ELF-1 (cell line): ENCODE data around the gene ELL3.
"Not testable (repeated sequence)": the region's sequence is repeated elsewhere in the genome, so short reads cannot be mapped to it uniquely, and the experiment has no call there.

Experiments used
- DNase-seq: peaks from one replicate; pipeline ENCODE4 v3.0.0-alpha.2; 2016; ENCODE audit warnings: low read depth, low spot score

The ELL3 gene

GRCh38 chr15:43791993-43792760 is 15.4 kb upstream of the ELL3 start, which contains the start of gene SERF2:
Gene SERF2 (plus strand): TSS chr15:43792320. CDS start chr15:43792377, 57 bp downstream.
- peak; percentile 100 for DNase-seq

DNA sequence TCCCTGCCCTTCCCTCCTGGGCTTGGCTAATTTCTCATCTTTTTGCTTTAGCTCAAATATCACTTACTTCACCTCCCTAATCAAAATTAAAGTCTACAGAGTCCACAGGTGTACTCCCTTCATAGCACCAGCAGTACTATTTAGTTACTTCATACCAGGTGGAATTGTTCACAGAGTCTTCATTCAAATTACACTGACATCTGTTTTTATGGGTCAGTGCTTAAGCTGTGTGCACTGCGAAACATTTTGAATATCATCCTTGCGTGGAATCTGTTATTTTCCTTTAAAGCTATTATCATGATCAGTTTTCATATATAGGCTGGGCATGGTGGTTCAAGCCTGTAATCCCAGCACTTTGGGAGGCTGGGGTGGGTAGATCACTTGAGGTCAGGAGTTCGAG is 12.6 kb upstream of the ELL3 start:
- no peak for DNase-seq

GRCh38 chr15:43779016-43779415 is 2.2 kb upstream of the ELL3 start:
- DNase-seq = no peak

DNA sequence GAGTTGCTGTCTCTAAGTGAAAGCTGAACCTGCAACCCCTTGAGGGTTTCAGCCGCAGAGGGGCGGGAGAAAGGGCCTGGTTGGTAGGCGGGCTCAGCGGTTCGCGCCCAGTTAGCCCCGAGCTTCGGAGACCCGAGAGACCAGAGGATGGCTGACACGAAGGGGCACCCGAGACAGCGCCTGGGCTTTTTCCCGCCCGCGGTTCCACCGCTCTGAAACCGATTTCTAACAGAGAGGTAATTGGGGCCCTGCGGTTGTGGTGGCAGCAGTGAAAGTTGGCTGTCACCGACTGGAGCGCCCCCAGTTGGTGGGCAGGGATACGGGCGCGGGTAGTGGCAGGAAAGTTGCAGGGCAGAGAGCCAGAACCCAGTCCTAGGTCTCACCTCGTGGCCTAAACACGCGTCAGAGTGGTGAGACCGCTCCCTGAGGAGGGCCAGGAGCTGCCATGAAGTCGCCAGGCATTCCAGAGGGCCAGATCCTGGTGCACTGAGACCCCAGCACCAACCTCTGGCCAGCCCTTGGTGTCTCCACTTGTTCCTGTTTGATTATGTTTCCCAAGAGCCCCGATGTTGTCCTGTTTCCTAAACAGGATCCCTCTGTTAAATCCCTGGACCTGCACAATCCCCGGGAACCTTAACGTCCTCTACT is 625 bp upstream of the ELL3 start:
- DNase-seq = peak; percentile 81

GRCh38 chr15:43776101-43776717 is 557 bp downstream of the ELL3 start:
- DNase-seq = peak; percentile 74

DNA sequence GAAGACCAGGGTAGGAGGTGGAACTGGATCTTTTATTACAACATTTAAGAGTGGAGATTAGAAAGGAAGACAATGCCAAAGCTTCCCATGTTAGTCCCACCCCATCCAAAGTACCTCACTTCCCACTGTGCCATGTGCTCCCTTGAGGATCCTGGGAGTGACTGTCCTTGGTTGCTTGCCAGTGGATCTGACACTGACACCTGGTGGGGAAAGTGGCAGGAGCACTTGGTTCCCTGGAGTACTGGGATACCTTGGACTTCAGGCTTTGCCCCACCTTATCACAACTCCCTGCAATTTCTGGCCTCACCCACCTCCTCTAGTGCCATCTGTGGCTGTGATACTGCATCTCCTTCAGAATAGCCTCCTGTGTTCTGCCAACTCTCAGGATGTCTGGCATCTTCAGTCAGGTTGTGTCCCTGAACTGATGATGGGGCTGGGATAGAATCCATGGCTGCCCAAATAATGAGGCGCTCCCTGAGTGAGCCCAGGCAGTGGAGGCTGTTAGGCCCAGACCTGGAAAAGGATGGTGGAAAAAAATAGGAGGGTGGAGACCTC is 1.3 kb downstream of the ELL3 start:
- DNase-seq = peak; percentile 53

DNA sequence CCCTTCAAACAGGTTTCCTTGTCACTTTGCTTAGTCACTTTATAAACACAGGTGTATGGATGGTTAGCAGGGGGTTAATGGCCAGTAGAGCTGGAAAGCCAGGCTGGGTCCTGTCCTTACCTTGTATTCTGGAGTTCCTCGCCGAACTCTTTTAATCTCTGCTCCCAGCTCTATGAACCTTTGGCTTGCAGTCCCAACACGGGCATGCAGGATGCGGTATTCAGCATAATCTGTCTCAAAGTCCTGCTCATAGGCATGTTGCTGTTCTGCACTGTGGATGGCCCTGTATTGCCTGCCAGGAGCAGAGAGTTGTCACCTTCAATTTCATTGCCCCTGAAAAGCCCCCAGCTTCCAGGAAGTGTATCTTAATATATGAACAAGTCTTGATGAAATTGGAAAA is 2.7 kb downstream of the ELL3 start:
- DNase-seq = no peak

GRCh38 chr15:43772624-43773023 is 4.1 kb downstream of the ELL3 start:
- no peak for DNase-seq

- no peak for DNase-seq
Observed at GRCh38 chr15:43771816-43772215, 5.0 kb downstream of the ELL3 start.

DNA sequence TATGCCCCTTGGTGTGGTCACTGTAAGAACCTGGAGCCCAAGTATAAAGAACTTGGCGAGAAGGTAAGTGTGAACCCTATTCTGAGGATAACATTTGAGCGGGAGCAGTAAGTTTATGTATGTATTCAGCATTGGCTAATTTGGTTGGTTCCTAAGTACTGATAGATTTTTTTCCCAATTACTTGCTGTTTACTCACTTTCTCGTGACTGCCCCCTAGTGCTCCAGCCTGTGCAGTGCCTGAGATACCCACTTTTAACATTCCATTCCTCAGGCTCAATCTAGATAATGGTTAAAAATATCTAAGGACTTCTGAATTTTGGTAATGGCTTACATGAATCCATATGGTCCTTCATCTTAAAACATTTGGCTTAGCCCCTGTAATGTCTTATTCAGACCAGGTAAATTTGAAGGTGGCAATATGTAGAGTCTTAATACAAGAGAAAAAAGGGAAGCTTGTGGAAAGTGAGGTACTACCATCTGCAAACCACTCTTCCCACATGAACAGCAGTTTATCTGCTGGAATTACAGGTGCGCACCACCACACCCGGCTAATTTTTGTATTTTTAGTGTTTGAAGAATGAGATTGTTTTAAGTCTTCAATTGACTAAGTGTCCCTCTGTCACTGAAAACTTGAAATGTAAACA is 7.1 kb downstream of the ELL3 start:
- peak; percentile 61 for DNase-seq

- no peak for DNase-seq
Observed at GRCh38 chr15:43763819-43764446, 12.8 kb downstream of the ELL3 start.

- no peak for DNase-seq
Observed at GRCh38 chr15:43762824-43763223, 13.9 kb downstream of the ELL3 start.

GRCh38 chr15:43751885-43752284 is 24.9 kb downstream of the ELL3 start:
- no peak for DNase-seq

- DNase-seq = no peak
Observed at GRCh38 chr15:43749690-43750345, 26.9 kb downstream of the ELL3 start.

- DNase-seq = no peak
Observed at GRCh38 chr15:43748376-43748775, 28.4 kb downstream of the ELL3 start.

- peak; percentile 54 for DNase-seq
Observed at GRCh38 chr15:43746903-43747309, 29.9 kb downstream of the ELL3 start.

GRCh38 chr15:43746245-43746902 is 30.4 kb downstream of the ELL3 start, which contains the start of gene PDIA3:
Gene PDIA3 (plus strand): TSS chr15:43746438. CDS start chr15:43746540, 102 bp downstream.
- peak; percentile 97 for DNase-seq

DNA sequence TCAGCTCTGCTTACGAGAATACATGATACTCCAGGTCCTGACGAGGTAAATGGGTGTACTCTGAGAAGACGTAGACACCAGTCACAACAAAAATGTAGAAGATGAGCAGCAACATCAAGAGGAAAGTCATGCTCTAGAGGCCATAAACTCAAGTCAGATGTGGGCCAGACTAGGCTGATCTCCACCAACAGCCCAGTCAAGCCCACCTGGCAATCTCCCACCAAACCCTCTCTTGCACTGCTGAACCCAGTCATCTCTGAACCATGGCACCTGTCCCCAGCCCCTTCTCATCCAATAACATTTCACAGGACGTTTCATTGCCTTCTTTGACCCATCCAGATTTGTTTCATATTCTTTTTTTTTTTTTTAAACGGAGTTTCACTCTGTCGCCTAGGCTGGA is 41.4 kb downstream of the ELL3 start:
- DNase-seq = no peak

- DNase-seq = not testable (repeated sequence)
Observed at GRCh38 chr15:43728053-43728725, 48.6 kb downstream of the ELL3 start.

GRCh38 chr15:43726306-43726705 is 50.5 kb downstream of the ELL3 start:
- DNase-seq = not testable (repeated sequence)
